GM18505 (cell line): ENCODE results near the gene AP3B1.

Source experiments
- ATAC-seq: cut with Tn5 transposase; IDR thresholded peaks from one replicate; pipeline ENCODE4 v1.9.1; 2021; ENCODE audit not compliant: unreplicated experiment
- POLR2A ChIP-seq: IDR thresholded peaks from 4 replicates; pipeline ENCODE4 v1.6.1; 2011; ENCODE audit warnings: borderline replicate concordance; ENCODE audit not compliant: insufficient read depth, insufficient read length; ENCODE audit errors: extremely low read depth

AP3B1 gene

GRCh38 chr5:78025540-78025939 lies 269.0 kb downstream of the AP3B1 start:
- ATAC-seq, result no peak

GRCh38 chr5:78019744-78020143 lies 274.8 kb downstream of the AP3B1 start:
- ATAC-seq, result no peak
- no peak for TF ChIP-seq POLR2A

More at GRCh38 chr5:78025540-78025939, 269.0 kb downstream of the AP3B1 start:
- no peak for TF ChIP-seq POLR2A

GRCh38 chr5:78016863-78017529 lies 277.5 kb downstream of the AP3B1 start:
- ATAC-seq, result no peak
- TF ChIP-seq POLR2A, result no peak

- TF ChIP-seq POLR2A, result no peak
- ATAC-seq, result no peak
These were observed 284.5 kb downstream of the AP3B1 start for GRCh38 chr5:78009937-78010527.

GRCh38 chr5:78008356-78008967 lies 286.0 kb downstream of the AP3B1 start:
- no peak for ATAC-seq
- no peak for TF ChIP-seq POLR2A

GRCh38 chr5:78007233-78007632 lies 287.3 kb downstream of the AP3B1 start:
- ATAC-seq, result no peak
- TF ChIP-seq POLR2A, result no peak

GRCh38 chr5:78006449-78006848 lies 288.0 kb downstream of the AP3B1 start:
- no peak for ATAC-seq
- no peak for TF ChIP-seq POLR2A

GRCh38 chr5:78005021-78005785 lies 289.3 kb downstream of the AP3B1 start:
- ATAC-seq, result no peak
- TF ChIP-seq POLR2A, result no peak

GRCh38 chr5:78004559-78004958 lies 289.9 kb downstream of the AP3B1 start:
- TF ChIP-seq POLR2A, result no peak

GRCh38 chr5:78003919-78004318 lies 290.6 kb downstream of the AP3B1 start:
- no peak for TF ChIP-seq POLR2A
- ATAC-seq, result no peak

More at GRCh38 chr5:78004559-78004958, 289.9 kb downstream of the AP3B1 start:
- ATAC-seq, result no peak

- no peak for TF ChIP-seq POLR2A
- no peak for ATAC-seq
These were observed 291.0 kb downstream of the AP3B1 start for GRCh38 chr5:78003450-78003849.

GRCh38 chr5:78002690-78003089 lies 291.8 kb downstream of the AP3B1 start:
- no peak for ATAC-seq
- TF ChIP-seq POLR2A, result no peak

- TF ChIP-seq POLR2A, result no peak
- ATAC-seq, result no peak
These were observed 293.3 kb downstream of the AP3B1 start for GRCh38 chr5:78001197-78001596.
